Kidney tubule cell (primary cell): ENCODE data around the gene NAGK.

Source experiments
- DNase-seq: peaks from one replicate; pipeline ENCODE4 v3.0.0-alpha.2; 2018; ENCODE audit warnings: low spot score

NAGK gene

GRCh38 chr2:71108091-71108490 is 39.6 kb downstream of the NAGK start:
- no peak for DNase-seq

DNA sequence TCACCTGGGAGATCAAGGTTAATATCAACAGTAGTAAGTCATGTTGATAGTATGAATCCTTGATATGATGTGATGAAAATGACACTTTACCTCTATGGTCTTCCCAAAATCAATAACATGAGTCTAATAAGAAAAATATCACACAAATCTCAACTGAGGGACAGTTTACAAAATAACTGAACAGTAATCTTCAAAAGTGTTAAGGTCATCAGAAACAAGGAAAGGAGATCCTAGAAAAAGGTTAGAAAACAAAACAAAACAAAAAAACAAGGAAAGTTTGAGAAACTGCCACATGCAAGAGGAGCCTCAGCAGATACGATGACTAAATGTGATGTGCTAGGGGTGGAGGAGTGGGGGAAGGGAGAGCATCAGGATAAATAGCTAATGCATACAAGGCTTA is 45.4 kb downstream of the NAGK start:
- DNase-seq, result no peak

DNA sequence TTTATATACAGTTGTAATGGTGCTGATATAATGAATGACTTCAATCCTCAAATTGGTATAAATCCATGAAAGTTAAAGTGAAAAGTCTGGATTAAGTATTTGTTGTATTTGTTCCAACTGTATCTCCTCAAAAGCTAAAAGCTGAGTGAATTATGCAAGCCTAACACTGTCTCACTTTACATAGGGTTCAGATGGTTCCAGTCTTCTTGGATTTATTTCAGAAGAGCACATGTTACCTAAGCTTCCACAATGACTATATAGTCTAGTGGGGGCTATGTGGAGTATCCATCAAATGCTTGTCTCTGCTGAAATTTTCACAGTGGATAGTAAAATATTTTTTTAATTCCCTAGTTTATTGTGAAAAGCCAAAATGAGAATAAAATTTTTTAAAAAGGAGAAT is 48.6 kb downstream of the NAGK start:
- no peak for DNase-seq

DNA sequence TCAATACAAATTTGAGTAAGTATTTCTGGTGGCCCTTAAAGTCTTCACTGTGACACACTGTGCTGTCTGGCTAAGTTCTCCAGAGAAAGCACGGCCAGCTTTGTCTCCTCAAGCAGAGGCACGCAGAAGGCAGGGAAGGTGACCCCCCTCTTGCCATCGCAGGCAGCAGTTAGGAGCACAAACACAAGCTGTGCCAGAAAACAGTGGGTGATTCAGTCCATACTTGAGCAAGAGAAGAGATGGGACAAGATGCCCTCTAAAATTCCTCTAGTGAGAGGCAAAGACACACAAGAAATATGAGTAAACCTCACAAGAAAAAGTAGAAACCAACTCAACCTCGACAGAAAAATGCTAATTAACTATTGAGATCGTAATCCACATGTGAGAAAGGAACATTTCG is 51.7 kb downstream of the NAGK start:
- no peak for DNase-seq

- no peak for DNase-seq
Observed at GRCh38 chr2:71121479-71121878, 53.0 kb downstream of the NAGK start.

- no peak for DNase-seq
Observed at GRCh38 chr2:71122387-71123298, 54.2 kb downstream of the NAGK start.

GRCh38 chr2:71125506-71126294 is 57.3 kb downstream of the NAGK start:
- no peak for DNase-seq

GRCh38 chr2:71126957-71127356 is 58.5 kb downstream of the NAGK start:
- no peak for DNase-seq
